ENCODE data around the gene GAGE12H.
"Not testable (repeated sequence)": the region's sequence is repeated elsewhere in the genome, so short reads cannot be mapped to it uniquely, and the experiment has no call there.

- not testable (repeated sequence) for TF ChIP-seq CTCF (CRISPR knock-in tag; IDR thresholded peaks at IDR 0.05); AKAP8 (CRISPR knock-in tag; IDR thresholded peaks at IDR 0.05); PITX1 (CRISPR knock-in tag; IDR thresholded peaks at IDR 0.05); ZNF597 (CRISPR knock-in tag; IDR thresholded peaks at IDR 0.05); ATF2 (CRISPR knock-in tag; IDR thresholded peaks at IDR 0.05); JUND (CRISPR knock-in tag; IDR thresholded peaks at IDR 0.05); ZNF282 (IDR thresholded peaks at IDR 0.05; ENCODE audit: partially characterized antibody); POLR2AphosphoS2 (IDR thresholded peaks at IDR 0.05; ENCODE audit: low read depth, low read length); ZNF329 (CRISPR knock-in tag; IDR thresholded peaks at IDR 0.05; ENCODE audit: low read depth); HIC2 (CRISPR knock-in tag; IDR thresholded peaks at IDR 0.05; ENCODE audit: low read depth)
Measured at GRCh38 chrX:49550989-49551388, 28.8 kb upstream of the GAGE12H start, which contains the start of gene GAGE12E.

Data from HepG2 (cell line).